Colonic mucosa (tissue), 4 donors: Measurements from ENCODE around the gene TCF15. TPM values are rescaled to one million over a fixed set of nuclear protein-coding genes. Genes with fewer than 3 reads are reported as not detected.

Source experiments
- DNase-seq: peaks from one replicate; pipeline ENCODE4 v3.0.0-alpha.2; 2020
- H3K27ac ChIP-seq: fragments of 200-600 bp; one replicate; pipeline ENCODE4 v1.8.0; 2021
- H3K27me3 ChIP-seq: fragments of 200-600 bp; one replicate; pipeline ENCODE4 v1.8.0; 2021
- H3K36me3 ChIP-seq: fragments of 200-600 bp; one replicate; pipeline ENCODE4 v1.8.0; 2021
- H3K4me1 ChIP-seq: fragments of 200-600 bp; one replicate; pipeline ENCODE4 v1.8.0; 2021; ENCODE audit warnings: mild to moderate bottlenecking
- H3K4me3 ChIP-seq: fragments of 200-600 bp; one replicate; pipeline ENCODE4 v1.8.0; 2021
- H3K9ac ChIP-seq, 2 donors: one replicate each; pipeline ENCODE4 v1.7.0; 2013; ENCODE audit warnings: control low read depth in 2 of 2, low read depth in 2 of 2, low read length in 2 of 2
- H3K9me3 ChIP-seq: fragments of 200-600 bp; one replicate; pipeline ENCODE4 v1.8.0; 2021
- CTCF ChIP-seq: fragments of 200-600 bp; IDR thresholded peaks from one replicate; pipeline ENCODE4 v1.8.0; 2022; ENCODE audit warnings: antibody characterized with exemption, mild to moderate bottlenecking
- intact Hi-C: fragments of 100-400 bp; cut with DNase I; formaldehyde crosslinking; loops from one replicate; pipeline ENCODE4 v1.14.1; 2022
- total RNA-seq, 2 donors: library from RNA; stranded (reverse); fragmentation: NEBNext Ultra II Directional in 1 of 2; extraction: Animal tissue kit (Norgen Biotek cat#: 25700) in 1 of 2; gene quantifications; one replicate each; pipeline ENCODE4 v1.2.1, GENCODE V29; 2021
- donor health status: healthy.
- donor health status: DM: no; HTN: no; CAD: no.
- donor health status: DM: no; HTN: no; CAD: no.

TCF15 gene
- total RNA-seq, 2 donors from 2014 or later: 0.16 to 0.22 TPM

- Histone ChIP-seq H3K36me3 (no peaks in the 10 kb centered on the region), H3K27me3 (peaks cover 14% of the 10 kb centered on the region), H3K4me1 (no peaks in the 10 kb centered on the region), H3K4me3 (no peak overlapping the region), H3K9me3 (no peaks in the 10 kb centered on the region), H3K9ac (no peak overlapping the region), H3K27ac (no peak overlapping the region)
- no peak for TF ChIP-seq CTCF
- no peak for DNase-seq
- intact Hi-C loops: no loop called here
Measured at GRCh38 chr20:605237-605636, 4.9 kb downstream of the TCF15 start.

GRCh38 chr20:603116-603640 lies 6.9 kb downstream of the TCF15 start:
- H3K9me3 ChIP-seq: no peaks in the 10 kb centered on the region
- no peaks in the 10 kb centered on the region for H3K36me3 ChIP-seq
- H3K9ac ChIP-seq: no peak overlapping the region
- no peaks in the 10 kb centered on the region for H3K27me3 ChIP-seq
- H3K4me3 ChIP-seq: no peak overlapping the region
- no peak for TF ChIP-seq CTCF
- intact Hi-C loops: no loop called here
- DNase-seq: no peak
- H3K27ac ChIP-seq: no peak overlapping the region
- no peaks in the 10 kb centered on the region for H3K4me1 ChIP-seq

GRCh38 chr20:602111-602970 lies 7.8 kb downstream of the TCF15 start:
- Histone ChIP-seq H3K36me3 (no peaks in the 10 kb centered on the region), H3K27me3 (no peaks in the 10 kb centered on the region), H3K9ac (no peak overlapping the region), H3K27ac (no peak overlapping the region), H3K9me3 (no peaks in the 10 kb centered on the region), H3K4me3 (no peak overlapping the region), H3K4me1 (no peaks in the 10 kb centered on the region)
- DNase-seq: no peak
- TF ChIP-seq CTCF: no peak
- intact Hi-C loops: no loop called here

- intact Hi-C loops: no loop called here
- TF ChIP-seq CTCF: no peak
- no peak overlapping the region for H3K27ac ChIP-seq
- H3K9me3 ChIP-seq: no peaks in the 10 kb centered on the region
- H3K4me1 ChIP-seq: no peaks in the 10 kb centered on the region
- DNase-seq: no peak
- H3K27me3 ChIP-seq: no peaks in the 10 kb centered on the region
- no peaks in the 10 kb centered on the region for H3K36me3 ChIP-seq
- H3K9ac ChIP-seq: no peak overlapping the region
- no peak overlapping the region for H3K4me3 ChIP-seq
Measured at GRCh38 chr20:600736-601135, 9.4 kb downstream of the TCF15 start.

GRCh38 chr20:600141-600540 lies 10.0 kb downstream of the TCF15 start:
- no peak overlapping the region for H3K9ac ChIP-seq
- intact Hi-C loops: no loop called here
- TF ChIP-seq CTCF: no peak
- no peaks in the 10 kb centered on the region for H3K36me3 ChIP-seq
- H3K4me1 ChIP-seq: no peaks in the 10 kb centered on the region
- H3K9me3 ChIP-seq: no peaks in the 10 kb centered on the region
- no peak overlapping the region for H3K27ac ChIP-seq
- no peaks in the 10 kb centered on the region for H3K27me3 ChIP-seq
- no peak overlapping the region for H3K4me3 ChIP-seq
- DNase-seq: no peak
